Measurements from ENCODE around the gene PCNP.

- TF ChIP-seq EP300 (IDR thresholded peaks at IDR 0.05) (no peak), POLR2AphosphoS5 (IDR thresholded peaks at IDR 0.05) (no peak), POLR2A (IDR thresholded peaks at IDR 0.05; ENCODE audit: low read depth) (no peak)
- TF ChIP-seq, protein P1, sequence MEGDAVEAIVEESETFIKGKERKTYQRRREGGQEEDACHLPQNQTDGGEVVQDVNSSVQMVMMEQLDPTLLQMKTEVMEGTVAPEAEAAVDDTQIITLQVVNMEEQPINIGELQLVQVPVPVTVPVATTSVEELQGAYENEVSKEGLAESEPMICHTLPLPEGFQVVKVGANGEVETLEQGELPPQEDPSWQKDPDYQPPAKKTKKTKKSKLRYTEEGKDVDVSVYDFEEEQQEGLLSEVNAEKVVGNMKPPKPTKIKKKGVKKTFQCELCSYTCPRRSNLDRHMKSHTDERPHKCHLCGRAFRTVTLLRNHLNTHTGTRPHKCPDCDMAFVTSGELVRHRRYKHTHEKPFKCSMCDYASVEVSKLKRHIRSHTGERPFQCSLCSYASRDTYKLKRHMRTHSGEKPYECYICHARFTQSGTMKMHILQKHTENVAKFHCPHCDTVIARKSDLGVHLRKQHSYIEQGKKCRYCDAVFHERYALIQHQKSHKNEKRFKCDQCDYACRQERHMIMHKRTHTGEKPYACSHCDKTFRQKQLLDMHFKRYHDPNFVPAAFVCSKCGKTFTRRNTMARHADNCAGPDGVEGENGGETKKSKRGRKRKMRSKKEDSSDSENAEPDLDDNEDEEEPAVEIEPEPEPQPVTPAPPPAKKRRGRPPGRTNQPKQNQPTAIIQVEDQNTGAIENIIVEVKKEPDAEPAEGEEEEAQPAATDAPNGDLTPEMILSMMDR (IDR thresholded peaks at IDR 0.05): no peak
These were observed 31.0 kb upstream of the PCNP start for GRCh38 chr3:101542957-101543356.

Data from esophagus muscularis mucosa (tissue), 4 donors.